Ovary (tissue), 3 donors: ENCODE data around the gene USP19.

Experiments
- CTCF ChIP-seq, 3 donors: fragments of 450-650 bp in 2 of 3; fragments of 200-600 bp in 1 of 3; IDR thresholded peaks; one replicate each; pipeline versions ENCODE4 v1.5.1 to v1.8.0; 2016 to 2022; ENCODE audit warnings: antibody characterized with exemption in 3 of 3, mild to moderate bottlenecking in 1 of 3
- POLR2A ChIP-seq: fragments of 450-650 bp; IDR thresholded peaks from one replicate; pipeline ENCODE4 v1.6.1; 2017; ENCODE audit warnings: antibody characterized with exemption, mild to moderate bottlenecking, moderate library complexity
- donor health status: DM: no; HTN: no; CAD: no.

GRCh38 chr3:49164983-49165720 lies 44.5 kb upstream of the USP19 start:
- TF ChIP-seq POLR2A: no peak
- no peak for TF ChIP-seq CTCF (IDR thresholded peaks at IDR 0.05)
